ENCODE data around the gene DRC3.

DNA sequence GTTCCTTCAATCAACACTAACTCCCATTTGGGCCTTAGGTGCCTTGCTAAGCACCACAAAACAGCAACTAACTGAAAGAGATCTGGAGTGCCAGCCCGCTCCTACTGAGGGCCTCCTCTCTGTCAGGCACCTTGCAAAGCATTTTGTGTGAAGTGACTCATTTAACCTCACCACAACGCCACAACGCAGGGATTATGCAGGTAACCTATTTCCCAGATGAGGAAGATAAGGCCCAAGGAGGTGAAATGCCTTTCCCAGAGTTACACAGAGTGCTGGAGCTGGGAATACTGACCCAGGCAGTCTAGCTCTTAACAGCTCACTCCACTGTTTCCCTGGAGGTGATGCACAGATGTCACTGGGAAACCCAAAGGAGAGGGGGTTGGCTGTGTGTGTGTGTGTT, 32.8 kb downstream of the DRC3 start:
- no peak for TF ChIP-seq FOXA1 (IDR thresholded peaks at IDR 0.05)
- TF ChIP-seq, protein P1, sequence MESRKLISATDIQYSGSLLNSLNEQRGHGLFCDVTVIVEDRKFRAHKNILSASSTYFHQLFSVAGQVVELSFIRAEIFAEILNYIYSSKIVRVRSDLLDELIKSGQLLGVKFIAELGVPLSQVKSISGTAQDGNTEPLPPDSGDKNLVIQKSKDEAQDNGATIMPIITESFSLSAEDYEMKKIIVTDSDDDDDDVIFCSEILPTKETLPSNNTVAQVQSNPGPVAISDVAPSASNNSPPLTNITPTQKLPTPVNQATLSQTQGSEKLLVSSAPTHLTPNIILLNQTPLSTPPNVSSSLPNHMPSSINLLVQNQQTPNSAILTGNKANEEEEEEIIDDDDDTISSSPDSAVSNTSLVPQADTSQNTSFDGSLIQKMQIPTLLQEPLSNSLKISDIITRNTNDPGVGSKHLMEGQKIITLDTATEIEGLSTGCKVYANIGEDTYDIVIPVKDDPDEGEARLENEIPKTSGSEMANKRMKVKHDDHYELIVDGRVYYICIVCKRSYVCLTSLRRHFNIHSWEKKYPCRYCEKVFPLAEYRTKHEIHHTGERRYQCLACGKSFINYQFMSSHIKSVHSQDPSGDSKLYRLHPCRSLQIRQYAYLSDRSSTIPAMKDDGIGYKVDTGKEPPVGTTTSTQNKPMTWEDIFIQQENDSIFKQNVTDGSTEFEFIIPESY (IDR thresholded peaks at IDR 0.05): no peak
- TF ChIP-seq, protein P2, sequence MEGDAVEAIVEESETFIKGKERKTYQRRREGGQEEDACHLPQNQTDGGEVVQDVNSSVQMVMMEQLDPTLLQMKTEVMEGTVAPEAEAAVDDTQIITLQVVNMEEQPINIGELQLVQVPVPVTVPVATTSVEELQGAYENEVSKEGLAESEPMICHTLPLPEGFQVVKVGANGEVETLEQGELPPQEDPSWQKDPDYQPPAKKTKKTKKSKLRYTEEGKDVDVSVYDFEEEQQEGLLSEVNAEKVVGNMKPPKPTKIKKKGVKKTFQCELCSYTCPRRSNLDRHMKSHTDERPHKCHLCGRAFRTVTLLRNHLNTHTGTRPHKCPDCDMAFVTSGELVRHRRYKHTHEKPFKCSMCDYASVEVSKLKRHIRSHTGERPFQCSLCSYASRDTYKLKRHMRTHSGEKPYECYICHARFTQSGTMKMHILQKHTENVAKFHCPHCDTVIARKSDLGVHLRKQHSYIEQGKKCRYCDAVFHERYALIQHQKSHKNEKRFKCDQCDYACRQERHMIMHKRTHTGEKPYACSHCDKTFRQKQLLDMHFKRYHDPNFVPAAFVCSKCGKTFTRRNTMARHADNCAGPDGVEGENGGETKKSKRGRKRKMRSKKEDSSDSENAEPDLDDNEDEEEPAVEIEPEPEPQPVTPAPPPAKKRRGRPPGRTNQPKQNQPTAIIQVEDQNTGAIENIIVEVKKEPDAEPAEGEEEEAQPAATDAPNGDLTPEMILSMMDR (IDR thresholded peaks at IDR 0.05; ENCODE audit: low read depth, low read length, missing input control): no peak
- no peak for TF ChIP-seq SP1 (IDR thresholded peaks at IDR 0.05)
